ENCODE data around the gene TMC3. TPM values are rescaled to one million over a fixed set of nuclear protein-coding genes. Genes with fewer than 3 reads are reported as not detected.

TMC3 gene
- total and polyA plus RNA-seq, 9 of the 15 experiments (the other 6 are each of a cell fraction or from before 2014, with no cell fraction given) = 0.01 to 0.14 TPM; not detected in 7

- TF ChIP-seq SNIP1 (IDR thresholded peaks at IDR 0.05; ENCODE audit: low read depth) (no peak), ZNF436 (CRISPR knock-in tag; IDR thresholded peaks at IDR 0.05) (no peak), HEY1 (CRISPR knock-in tag; IDR thresholded peaks at IDR 0.05; ENCODE audit: borderline replicate concordance) (no peak), PATZ1 (CRISPR knock-in tag; IDR thresholded peaks at IDR 0.05; ENCODE audit: borderline replicate concordance) (no peak), STAT6 (CRISPR knock-in tag; IDR thresholded peaks at IDR 0.05) (no peak), ARID3A (IDR thresholded peaks at IDR 0.05; ENCODE audit: borderline replicate concordance, low read depth, low read length) (no peak)
These were observed 77.3 kb downstream of the TMC3 start (continued) for GRCh38 chr15:81296673-81297072.
